Measurements from ENCODE around the gene FBXL16.
A peak's percentile ranks its signal among the peaks of the same experiment; 100 is the strongest.

Gene FBXL16

DNA sequence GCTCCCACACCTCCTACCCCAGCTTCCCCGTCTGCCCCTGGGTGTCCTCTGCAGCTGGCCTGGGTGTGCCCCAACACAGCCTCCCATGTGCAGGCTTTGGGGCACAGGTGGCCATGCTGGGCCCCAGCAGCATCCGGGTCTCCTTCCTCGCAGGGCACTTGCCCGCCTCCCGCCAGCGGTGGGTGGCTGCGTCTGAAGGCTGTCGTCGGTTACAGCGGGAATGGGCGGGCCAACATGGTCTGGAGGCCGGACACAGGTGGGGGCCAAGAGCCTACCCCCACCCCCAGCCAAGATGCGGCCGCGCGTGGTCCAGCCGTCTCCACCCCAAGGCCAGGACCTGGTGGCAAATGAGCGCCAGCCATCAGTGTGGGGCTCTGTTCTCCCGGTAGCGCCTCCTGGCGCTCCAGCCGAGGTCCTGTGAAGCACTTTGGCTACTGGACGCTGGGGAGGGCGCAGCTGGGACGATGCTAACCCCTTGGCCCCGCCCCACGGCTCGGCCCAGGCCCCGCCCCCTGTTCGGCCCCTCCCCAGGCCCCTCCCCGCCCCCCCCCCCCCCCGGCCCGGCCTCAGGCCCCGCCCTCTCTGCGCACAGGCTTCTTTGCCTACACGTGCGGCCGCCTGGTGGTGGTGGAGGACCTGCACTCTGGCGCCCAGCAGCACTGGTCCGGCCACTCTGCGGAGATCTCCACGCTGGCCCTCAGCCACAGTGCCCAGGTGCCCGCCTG lies 45.0 kb downstream of the FBXL16 start:
- DNase-seq (ENCODE audit: low spot score) = peak; percentile 85

DNA sequence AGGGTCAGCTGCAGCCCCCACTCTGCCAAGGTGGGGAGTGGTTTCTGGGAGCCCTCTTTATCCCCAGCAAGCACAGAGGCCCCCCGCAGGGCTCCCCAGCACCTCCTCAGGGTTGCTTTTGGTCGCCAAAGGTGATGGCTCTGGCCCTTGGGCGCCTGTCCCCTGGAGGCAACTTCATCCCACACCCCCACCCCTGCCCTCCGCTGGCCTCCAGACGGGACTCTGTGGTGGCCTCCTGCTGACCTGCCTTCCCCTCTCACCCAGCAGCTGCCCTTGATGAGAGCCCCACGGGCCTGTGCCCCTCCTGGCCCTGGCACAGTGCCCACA lies 45.5 kb downstream of the FBXL16 start:
- no peak for DNase-seq (ENCODE audit: low spot score)

- no peak for DNase-seq (ENCODE audit: low spot score)
Measured at GRCh38 chr16:659618-660017, 46.0 kb downstream of the FBXL16 start.

DNA sequence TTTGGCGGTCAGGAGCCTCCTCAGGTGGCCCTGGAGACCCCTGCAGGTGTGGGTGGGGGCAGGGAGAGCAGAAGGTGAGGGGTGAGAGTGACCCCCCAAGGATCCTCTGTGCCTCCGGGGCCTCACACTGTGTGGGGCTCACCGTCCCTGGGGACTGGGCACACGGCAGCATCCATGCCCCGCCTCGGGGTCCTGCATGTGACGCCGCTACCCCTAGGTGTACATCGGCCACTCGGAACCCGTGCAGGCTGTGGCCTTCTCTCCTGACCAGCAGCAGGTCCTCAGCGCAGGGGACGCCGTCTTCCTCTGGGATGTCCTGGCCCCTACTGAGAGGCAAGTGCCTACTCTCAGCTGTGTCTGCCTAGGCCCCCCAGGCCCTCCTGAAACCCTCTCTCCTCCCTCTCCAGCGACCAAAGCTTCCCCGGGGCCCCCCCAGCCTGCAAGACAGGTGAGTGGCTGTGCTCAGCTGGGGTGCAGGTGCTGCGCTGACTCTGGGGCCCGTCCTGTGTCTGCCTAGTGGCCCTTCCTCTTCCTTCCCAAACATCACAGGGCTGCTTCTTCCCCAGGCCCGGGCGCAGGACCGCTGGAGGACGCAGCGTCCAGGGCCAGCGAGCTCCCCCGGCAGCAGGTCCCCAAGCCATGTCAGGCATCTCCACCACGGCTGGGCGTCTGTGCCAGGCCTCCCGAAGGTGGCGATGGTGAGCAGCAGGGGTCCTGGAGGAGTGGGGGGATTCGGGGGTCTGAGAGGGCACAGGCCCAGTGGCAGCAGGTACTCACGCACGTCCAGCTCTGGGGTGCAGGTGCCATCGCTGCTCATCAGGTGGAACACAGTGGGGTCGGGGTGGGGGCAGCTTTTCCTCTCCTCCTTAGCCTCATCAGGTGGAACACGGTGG lies 46.7 kb downstream of the FBXL16 start:
- DNase-seq (ENCODE audit: low spot score) = no peak

GRCh38 chr16:657487-657886 lies 48.1 kb downstream of the FBXL16 start:
- DNase-seq (ENCODE audit: low spot score) = no peak

DNA sequence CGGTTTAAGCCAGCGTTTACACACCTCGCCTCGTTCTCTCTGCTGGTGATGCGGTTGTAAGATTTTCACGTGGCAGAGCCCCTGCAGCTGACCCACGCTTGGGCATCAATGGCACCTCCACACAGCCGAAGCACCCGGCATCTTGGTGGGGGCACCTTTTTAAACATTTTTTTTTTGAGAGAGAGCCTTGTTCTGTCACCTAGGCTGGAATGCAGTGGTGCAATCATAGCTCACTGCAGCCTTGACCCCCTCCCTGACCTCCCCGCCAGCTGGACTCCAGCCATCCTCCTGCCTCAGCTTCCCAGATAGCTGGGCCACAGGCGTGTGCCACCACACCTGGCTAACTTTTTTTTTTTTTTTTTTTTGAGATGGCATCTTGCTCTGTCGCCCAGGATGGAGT lies 51.6 kb downstream of the FBXL16 start:
- no peak for DNase-seq (ENCODE audit: low spot score)

DNA sequence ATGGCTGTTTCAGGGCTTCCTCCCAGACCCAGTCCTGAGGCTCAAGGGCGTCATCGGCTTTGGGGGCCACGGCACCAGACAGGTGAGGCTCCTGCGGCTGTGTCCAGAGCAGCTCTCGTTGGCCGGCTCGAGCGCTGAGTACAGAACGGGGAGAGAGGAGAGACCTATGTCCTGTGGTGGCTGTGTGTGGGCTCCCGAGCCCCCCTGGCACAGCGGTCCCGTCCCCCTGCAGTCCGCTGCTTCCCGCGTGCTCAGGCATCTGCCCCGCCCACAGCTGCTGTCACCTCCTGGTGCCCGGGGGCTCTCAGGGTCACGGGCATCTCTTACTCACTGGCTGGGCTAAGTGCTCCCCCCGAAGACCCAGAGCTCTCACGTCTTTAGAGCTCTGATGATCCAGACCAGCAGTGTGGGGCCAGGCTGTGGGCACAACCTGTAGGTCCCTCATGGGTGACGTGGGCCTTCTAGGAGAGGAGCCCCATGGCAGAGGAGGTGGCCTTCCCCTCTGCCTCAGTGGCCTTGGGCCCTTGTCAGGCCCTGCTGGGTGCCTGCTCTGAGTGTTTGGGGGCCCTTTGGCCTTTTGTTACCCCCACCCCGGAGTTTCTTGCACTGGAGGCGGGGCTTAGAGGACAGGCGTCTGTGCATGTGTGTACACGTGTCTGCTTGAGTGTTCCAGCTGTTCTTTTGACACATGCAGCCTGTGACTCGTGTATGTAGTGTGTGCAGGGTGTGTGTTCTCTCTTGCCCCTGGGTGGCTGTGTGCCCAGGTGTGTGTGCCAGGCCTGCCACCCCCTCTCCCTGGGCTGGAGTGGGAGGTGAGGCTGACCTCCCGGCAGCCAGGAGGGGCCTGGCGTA lies 52.9 kb downstream of the FBXL16 start:
- DNase-seq (ENCODE audit: low spot score) = no peak

DNA sequence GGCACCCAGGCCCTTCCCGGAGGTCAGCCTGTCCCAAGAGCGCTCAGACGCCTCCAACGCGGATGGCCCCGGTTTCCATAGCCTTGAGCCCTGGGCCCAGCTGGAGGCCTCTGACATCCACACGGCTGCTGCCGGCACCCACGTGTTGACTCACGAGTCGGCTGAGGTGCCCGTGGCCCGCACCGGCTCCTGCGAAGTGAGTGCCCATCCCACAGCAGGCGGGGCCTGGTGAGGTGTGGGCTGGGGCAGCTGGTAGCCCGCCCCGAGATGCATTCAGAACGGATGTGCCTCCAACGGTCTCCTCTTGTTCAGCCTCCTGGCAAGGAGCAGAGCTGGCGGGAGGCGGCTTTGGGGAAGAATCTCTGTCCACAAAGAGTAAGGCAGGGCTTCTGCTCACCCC lies 53.8 kb downstream of the FBXL16 start:
- DNase-seq (ENCODE audit: low spot score) = no peak

GRCh38 chr16:649631-650030 lies 56.0 kb downstream of the FBXL16 start:
- DNase-seq (ENCODE audit: low spot score) = no peak

- DNase-seq (ENCODE audit: low spot score) = peak; percentile 95
Measured at GRCh38 chr16:648781-649589, 56.6 kb downstream of the FBXL16 start, which contains the start of gene WDR90. Gene WDR90, plus strand, starts transcription at chr16:649365. Its CDS starts 52 bp downstream, at chr16:649417.

- DNase-seq (ENCODE audit: low spot score) = no peak
Measured at GRCh38 chr16:648071-648780, 57.4 kb downstream of the FBXL16 start.

- DNase-seq (ENCODE audit: low spot score) = no peak
Measured at GRCh38 chr16:647173-647902, 58.3 kb downstream of the FBXL16 start.

GRCh38 chr16:646679-647172 lies 58.9 kb downstream of the FBXL16 start:
- no peak for DNase-seq (ENCODE audit: low spot score)

DNA sequence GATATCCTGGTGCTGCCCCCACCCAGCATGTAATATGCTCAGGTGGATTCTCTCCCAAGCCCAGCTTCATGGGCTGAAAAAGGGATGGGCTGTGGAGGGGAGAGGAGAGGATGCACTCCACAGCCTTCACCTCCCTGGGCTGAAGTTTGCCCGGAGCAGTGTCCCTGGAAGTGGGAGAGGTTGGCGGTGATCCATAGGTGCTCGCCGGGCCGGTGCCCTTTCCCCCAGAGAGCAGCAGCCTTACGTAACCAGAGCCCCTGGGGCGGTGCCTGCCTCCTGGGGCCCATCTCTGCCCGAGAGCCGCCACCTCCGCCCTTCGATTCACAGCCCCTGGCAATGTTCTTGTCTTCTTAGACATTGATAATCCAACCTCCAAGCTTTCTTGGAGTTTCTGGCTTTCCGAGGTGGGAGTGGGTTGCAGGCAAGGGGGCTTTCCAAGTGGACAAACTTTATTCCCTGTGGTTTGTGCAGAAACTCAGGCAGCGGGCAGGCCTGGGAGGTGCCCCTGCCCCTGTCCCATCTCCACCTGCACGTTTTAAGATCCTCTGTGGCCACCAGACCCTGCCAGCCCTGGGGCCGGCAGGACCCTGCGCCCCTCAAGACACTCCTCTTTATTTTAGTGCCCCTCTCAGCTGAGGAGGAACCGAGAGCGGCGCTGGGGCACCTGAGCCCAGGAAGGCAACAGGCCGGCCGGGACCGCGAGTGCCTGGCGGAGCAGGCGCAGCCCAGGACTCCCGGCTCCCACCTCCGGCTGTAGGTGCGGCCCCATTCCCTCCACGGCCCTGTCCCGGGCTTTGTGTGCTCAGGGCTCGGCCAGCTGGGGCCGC lies 59.5 kb downstream of the FBXL16 start:
- DNase-seq (ENCODE audit: low spot score) = no peak

DNA sequence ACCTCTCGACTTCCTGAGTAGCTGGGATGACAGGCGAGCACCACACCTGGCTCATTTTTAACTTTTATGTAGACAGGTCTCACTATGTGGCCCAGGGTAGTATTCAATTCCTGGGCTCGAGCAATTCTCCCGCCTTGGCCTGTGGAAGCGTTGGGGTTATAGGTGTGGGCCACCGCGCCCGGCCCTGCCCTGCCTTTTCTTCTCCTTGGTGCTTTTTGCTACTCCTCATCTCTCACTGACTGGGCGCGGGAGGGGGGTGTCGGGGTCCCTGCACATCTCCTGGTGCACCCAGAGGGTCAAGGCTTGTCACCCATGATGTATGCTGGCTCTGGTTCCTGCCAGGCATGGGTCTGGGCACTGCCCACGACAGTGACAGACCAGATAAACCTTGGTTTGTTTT lies 61.0 kb downstream of the FBXL16 start:
- DNase-seq (ENCODE audit: low spot score) = no peak

DNA sequence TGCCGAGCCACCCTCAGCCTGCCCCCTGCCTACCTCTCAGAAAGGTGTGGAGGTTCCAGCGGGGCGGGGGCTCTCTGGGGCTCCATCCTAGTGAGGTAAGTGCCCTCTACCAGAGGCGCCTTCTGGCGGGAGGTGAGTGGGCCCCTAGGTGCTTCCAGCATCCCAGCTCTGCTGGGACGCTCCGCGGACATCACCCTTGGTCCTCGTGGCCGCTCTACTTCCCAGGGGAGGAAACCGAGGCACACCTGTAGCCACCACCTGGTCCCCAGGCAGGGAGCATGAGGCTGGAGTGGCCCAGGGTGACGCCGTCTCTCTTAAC lies 62.6 kb downstream of the FBXL16 start:
- DNase-seq (ENCODE audit: low spot score) = no peak
